ENCODE results near the gene PTPRD.
"Not testable (repeated sequence)": the region's sequence is repeated elsewhere in the genome, so short reads cannot be mapped to it uniquely, and the experiment has no call there.

The PTPRD gene

GRCh38 chr9:9310743-9311142 lies 1302.1 kb downstream of the PTPRD start:
- not testable (repeated sequence) for DNase-seq (ENCODE audit: low spot score)

- no peak for DNase-seq (ENCODE audit: low spot score)
Measured at GRCh38 chr9:9305600-9305999, 1307.2 kb downstream of the PTPRD start.

GRCh38 chr9:9299134-9299533 lies 1313.7 kb downstream of the PTPRD start:
- no peak for DNase-seq (ENCODE audit: low spot score)

- no peak for DNase-seq (ENCODE audit: low spot score)
Measured at GRCh38 chr9:9286001-9286400, 1326.8 kb downstream of the PTPRD start.

- no peak for DNase-seq (ENCODE audit: low spot score)
Measured at GRCh38 chr9:9284201-9284600, 1328.6 kb downstream of the PTPRD start.

- DNase-seq (ENCODE audit: low spot score), result no peak
Measured at GRCh38 chr9:9283159-9283986, 1329.4 kb downstream of the PTPRD start.

GRCh38 chr9:9275601-9276000 lies 1337.2 kb downstream of the PTPRD start:
- DNase-seq (ENCODE audit: low spot score), result no peak

- DNase-seq (ENCODE audit: low spot score), result no peak
Measured at GRCh38 chr9:9257999-9258498, 1354.8 kb downstream of the PTPRD start.

GRCh38 chr9:9246726-9247125 lies 1366.1 kb downstream of the PTPRD start:
- DNase-seq (ENCODE audit: low spot score), result no peak

GRCh38 chr9:9231946-9232345 lies 1380.9 kb downstream of the PTPRD start:
- DNase-seq (ENCODE audit: low spot score), result no peak

- no peak for DNase-seq (ENCODE audit: low spot score)
Measured at GRCh38 chr9:9229269-9229668, 1383.5 kb downstream of the PTPRD start.

- no peak for DNase-seq (ENCODE audit: low spot score)
Measured at GRCh38 chr9:9223175-9223574, 1389.6 kb downstream of the PTPRD start.

GRCh38 chr9:9222730-9223129 lies 1390.1 kb downstream of the PTPRD start:
- no peak for DNase-seq (ENCODE audit: low spot score)

GRCh38 chr9:9216934-9217333 lies 1395.9 kb downstream of the PTPRD start:
- no peak for DNase-seq (ENCODE audit: low spot score)

- no peak for DNase-seq (ENCODE audit: low spot score)
Measured at GRCh38 chr9:9215050-9215449, 1397.8 kb downstream of the PTPRD start.

GRCh38 chr9:9214066-9214465 lies 1398.7 kb downstream of the PTPRD start:
- no peak for DNase-seq (ENCODE audit: low spot score)

- no peak for DNase-seq (ENCODE audit: low spot score)
Measured at GRCh38 chr9:9212963-9213362, 1399.8 kb downstream of the PTPRD start.

GRCh38 chr9:9202276-9202675 lies 1410.5 kb downstream of the PTPRD start:
- DNase-seq (ENCODE audit: low spot score), result no peak

GRCh38 chr9:9186086-9186485 lies 1426.7 kb downstream of the PTPRD start:
- DNase-seq (ENCODE audit: low spot score), result no peak

GRCh38 chr9:9182431-9182830 lies 1430.4 kb downstream of the PTPRD start:
- no peak for DNase-seq (ENCODE audit: low spot score)

- no peak for DNase-seq (ENCODE audit: low spot score)
Measured at GRCh38 chr9:9177081-9177480, 1435.7 kb downstream of the PTPRD start.

GRCh38 chr9:9174358-9174757 lies 1438.4 kb downstream of the PTPRD start:
- DNase-seq (ENCODE audit: low spot score), result no peak

GRCh38 chr9:9173264-9173663 lies 1439.5 kb downstream of the PTPRD start:
- DNase-seq (ENCODE audit: low spot score), result no peak

Measured in GM03348 (cell line).